NB4 (cell line): ENCODE data around the gene ANKRD60.

Source experiments
- DNase-seq: peaks from one replicate; pipeline ENCODE4 v3.0.0; 2010; ENCODE audit warnings: low read depth
- H3K4me3 ChIP-seq: one replicate; pipeline ENCODE4 v1.5.1; 2011; ENCODE audit warnings: mild to moderate bottlenecking, low read depth, low read length, moderate library complexity
- MYC ChIP-seq: IDR thresholded peaks from 2 replicates; pipeline ENCODE4 v1.6.1; 2011; ENCODE audit warnings: low read depth, low read length
- POLR2A ChIP-seq: IDR thresholded peaks from 2 replicates; pipeline ENCODE4 v1.6.1; 2011; ENCODE audit warnings: mild to moderate bottlenecking; ENCODE audit not compliant: insufficient read length; ENCODE audit errors: extremely low read depth
- TF ChIP-seq, protein P1 (sequence below): IDR thresholded peaks from one replicate; pipeline ENCODE4 v1.5.1; 2012; ENCODE audit warnings: low read depth, low read length
- TF ChIP-seq, protein P2 (sequence below): IDR thresholded peaks from 2 replicates; pipeline ENCODE4 v1.6.1; 2011; ENCODE audit warnings: low read depth, low read length

The ANKRD60 gene

DNA sequence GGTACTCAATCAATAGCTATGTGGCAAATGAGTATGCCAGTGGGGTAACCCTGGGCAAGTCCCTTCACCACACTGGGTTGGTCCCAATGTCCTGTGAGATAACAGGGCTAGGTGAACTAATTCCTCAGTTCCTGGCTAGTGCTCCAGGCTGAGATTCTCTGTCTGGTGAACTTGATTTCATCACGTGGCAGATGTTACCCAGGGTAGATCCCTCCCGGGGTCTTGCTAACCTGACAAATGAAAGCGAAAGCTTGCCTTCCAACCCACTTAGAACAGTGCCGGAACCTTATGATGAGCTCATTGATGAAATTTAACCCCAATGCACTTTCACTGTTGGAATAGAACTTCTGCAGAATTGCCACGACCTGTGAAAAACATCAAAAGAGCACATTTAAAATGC is 6.6 kb upstream of the ANKRD60 start:
- TF ChIP-seq, protein P1, sequence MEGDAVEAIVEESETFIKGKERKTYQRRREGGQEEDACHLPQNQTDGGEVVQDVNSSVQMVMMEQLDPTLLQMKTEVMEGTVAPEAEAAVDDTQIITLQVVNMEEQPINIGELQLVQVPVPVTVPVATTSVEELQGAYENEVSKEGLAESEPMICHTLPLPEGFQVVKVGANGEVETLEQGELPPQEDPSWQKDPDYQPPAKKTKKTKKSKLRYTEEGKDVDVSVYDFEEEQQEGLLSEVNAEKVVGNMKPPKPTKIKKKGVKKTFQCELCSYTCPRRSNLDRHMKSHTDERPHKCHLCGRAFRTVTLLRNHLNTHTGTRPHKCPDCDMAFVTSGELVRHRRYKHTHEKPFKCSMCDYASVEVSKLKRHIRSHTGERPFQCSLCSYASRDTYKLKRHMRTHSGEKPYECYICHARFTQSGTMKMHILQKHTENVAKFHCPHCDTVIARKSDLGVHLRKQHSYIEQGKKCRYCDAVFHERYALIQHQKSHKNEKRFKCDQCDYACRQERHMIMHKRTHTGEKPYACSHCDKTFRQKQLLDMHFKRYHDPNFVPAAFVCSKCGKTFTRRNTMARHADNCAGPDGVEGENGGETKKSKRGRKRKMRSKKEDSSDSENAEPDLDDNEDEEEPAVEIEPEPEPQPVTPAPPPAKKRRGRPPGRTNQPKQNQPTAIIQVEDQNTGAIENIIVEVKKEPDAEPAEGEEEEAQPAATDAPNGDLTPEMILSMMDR, result no peak
- no peak for TF ChIP-seq POLR2A
- TF ChIP-seq, protein P2, sequence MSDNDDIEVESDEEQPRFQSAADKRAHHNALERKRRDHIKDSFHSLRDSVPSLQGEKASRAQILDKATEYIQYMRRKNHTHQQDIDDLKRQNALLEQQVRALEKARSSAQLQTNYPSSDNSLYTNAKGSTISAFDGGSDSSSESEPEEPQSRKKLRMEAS, result no peak
- no peak for TF ChIP-seq MYC
- no peak overlapping the region for H3K4me3 ChIP-seq
- no peak for DNase-seq

DNA sequence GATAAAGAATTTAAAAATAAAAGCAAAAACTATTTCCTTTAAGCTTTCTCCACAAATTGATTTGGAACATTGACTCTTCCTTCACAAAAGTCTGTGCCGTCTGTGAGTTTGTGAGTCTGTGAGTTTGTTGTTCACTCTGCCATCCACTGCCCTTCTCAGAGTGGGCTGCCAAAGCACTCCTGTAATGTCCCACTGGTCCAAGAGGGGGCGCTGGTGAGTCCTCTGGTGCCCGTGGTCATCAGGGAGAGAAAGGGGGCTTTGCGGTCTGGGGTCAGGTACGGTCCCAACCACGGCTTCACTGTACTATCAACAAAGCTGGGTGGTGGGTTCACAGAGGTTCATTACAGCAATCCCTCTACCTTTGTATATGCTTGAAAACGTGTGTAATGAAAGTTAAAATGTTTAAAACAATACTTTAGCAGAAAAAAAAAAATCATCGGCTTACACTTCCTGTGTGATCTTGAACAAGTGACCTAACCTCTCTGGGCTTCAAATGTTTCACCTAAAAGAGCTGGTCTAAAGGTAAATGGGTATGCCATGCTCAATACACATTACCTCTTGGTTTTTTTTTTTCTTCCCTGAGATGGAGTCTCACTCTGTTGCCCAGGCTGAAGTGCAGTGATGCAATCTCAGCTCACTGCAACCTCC is 5.6 kb upstream of the ANKRD60 start:
- DNase-seq, result peak; percentile 45
- H3K4me3 ChIP-seq, result no peak overlapping the region
- no peak for TF ChIP-seq POLR2A
- TF ChIP-seq, protein P1, result peak; percentile 81

DNA sequence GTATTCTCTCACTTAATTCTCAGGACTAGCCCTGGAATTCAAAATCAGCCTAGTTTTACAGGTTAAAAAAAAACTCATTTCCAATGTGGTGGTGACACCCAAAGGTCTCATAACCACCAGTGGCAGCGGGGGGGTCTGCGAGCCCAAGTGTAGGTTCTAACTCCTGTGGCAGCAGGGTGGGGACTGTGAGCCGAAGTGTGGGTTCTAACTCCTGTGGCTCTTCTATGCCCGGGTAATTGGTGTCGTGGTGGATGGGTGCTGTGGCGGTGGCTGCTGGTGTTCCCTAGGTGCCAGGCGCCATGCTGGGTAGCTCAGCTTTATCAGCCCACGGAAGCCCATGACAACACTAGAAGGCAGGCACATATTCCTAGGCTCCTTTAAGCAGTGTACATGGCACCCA is 4.9 kb upstream of the ANKRD60 start:
- TF ChIP-seq POLR2A, result no peak
- TF ChIP-seq, protein P1, result no peak
- TF ChIP-seq, protein P2, result no peak
- no peak for DNase-seq
- H3K4me3 ChIP-seq, result no peak overlapping the region

DNA sequence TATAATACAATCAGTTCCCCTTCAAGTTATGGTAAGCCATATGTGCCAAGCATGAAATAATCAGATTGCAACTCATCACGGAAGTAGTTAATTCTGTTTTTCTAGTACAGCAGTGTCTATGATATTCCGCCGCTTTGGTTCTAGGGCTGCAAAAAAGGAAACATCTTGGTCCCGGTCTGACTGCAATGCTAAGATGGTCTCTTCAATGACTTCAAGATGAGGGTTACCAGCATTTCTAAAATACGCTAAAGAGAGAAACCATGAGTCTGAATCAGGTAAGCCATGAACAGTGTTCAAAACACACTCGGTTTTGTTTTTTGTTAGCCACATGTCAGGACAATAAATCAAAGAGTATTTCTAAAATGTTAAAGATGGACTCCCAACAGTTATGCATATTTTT is 3.2 kb upstream of the ANKRD60 start:
- DNase-seq, result no peak
- H3K4me3 ChIP-seq, result no peak overlapping the region
- TF ChIP-seq MYC, result no peak
- TF ChIP-seq, protein P1, result no peak
- TF ChIP-seq POLR2A, result no peak
- TF ChIP-seq, protein P2, result no peak

DNA sequence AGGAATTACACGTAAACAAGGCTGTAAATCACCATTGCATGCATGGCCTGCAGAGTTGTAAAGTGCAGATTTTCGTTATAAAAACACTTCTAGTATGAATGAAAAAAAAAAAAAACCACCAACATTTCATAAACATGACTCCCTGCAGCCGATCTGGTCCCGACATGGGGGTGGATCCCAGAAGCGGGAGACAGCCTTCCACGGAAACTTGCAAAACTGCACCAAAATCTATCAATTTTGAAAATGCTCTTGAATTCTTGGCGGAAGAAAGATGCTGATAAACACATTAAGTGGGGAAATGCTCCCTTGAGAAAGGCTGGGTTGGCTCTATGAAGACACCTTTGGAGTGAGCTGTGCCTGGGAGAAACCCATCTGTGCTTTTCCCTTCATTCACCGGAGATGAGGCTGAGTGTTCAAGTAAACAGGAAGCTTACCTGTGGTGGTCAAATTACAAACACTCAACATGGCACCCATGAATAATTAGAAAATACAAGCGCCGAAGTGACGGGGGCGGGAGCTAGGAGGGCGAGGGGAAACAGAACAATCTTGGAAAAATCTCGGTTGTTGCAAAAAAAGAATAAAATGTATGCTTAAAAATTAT is 845 bp upstream of the ANKRD60 start:
- DNase-seq, result no peak
- peak overlapping the region; percentile 51 for H3K4me3 ChIP-seq
- TF ChIP-seq, protein P1, result no peak

DNA sequence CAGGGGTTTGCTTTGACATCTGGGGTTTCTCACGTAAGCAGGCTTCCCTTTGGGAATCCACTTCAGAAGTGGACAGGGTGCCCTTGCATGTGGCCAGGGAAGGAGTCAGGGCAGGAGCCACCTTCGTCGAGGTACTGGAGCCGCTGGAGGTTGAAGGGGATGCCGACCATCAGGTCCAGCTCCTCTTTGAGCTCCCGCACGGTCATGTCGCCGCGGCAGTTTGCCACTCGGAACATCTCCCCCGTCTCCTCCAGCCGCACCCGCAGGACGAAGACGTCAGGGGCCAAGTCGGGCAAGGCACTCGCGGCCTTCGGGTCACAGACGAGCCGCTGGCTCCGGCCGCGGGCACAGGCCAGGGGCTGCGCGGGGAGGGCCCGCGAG is 360 bp downstream of the ANKRD60 start:
- peak; percentile 19 for DNase-seq
- TF ChIP-seq, protein P2, result no peak
- TF ChIP-seq MYC (no peak), POLR2A (no peak)
- TF ChIP-seq, protein P1, result no peak
- no peak overlapping the region for H3K4me3 ChIP-seq
